Vagina (tissue), 2 donors: ENCODE results near the gene CORT. TPM values are rescaled to one million over a fixed set of nuclear protein-coding genes. Genes with fewer than 3 reads are reported as not detected.

Source experiments
- DNase-seq, 2 donors: peaks; one replicate each; pipeline ENCODE4 v3.0.0-alpha.2; 2017; ENCODE audit errors: extremely low spot score in 2 of 2
- H3K27ac ChIP-seq: fragments of 200-600 bp; sonication (generic); one replicate; pipeline ENCODE4 v1.5.1; 2019
- H3K27me3 ChIP-seq: fragments of 200-600 bp; sonication (generic); one replicate; pipeline ENCODE4 v1.5.1; 2019
- H3K36me3 ChIP-seq, 2 donors: fragments of 200-600 bp; sonication (generic); one replicate each; pipeline ENCODE4 v1.5.1; 2017 to 2019
- H3K4me1 ChIP-seq: fragments of 200-600 bp; sonication (generic); one replicate; pipeline ENCODE4 v1.5.1; 2019
- H3K4me3 ChIP-seq, 2 donors: fragments of 200-600 bp; sonication (generic); 1 replicate in 1 of 2; 2 replicates in 1 of 2; pipeline ENCODE4 v1.5.1; 2016 to 2019
- H3K9me3 ChIP-seq: fragments of 200-600 bp; sonication (generic); one replicate; pipeline ENCODE4 v1.5.1; 2019
- POLR2A ChIP-seq, 2 donors: fragments of 450-650 bp; IDR thresholded peaks; one replicate each; pipeline ENCODE4 v1.6.1; 2017; ENCODE audit warnings: antibody characterized with exemption in 2 of 2, mild to moderate bottlenecking in 2 of 2, moderate library complexity in 2 of 2
- POLR2AphosphoS5 ChIP-seq, 2 donors: sonication (generic); formaldehyde crosslinking; IDR thresholded peaks; one replicate each; pipeline ENCODE4 v1.9.0; 2017; ENCODE audit warnings: antibody characterized with exemption in 2 of 2, mild to moderate bottlenecking in 2 of 2, low read depth in 1 of 2; ENCODE audit not compliant: insufficient read depth in 1 of 2
- intact Hi-C: fragments of 100-400 bp; cut with DNase I; formaldehyde crosslinking; loops from one replicate; pipeline ENCODE4 v1.15.1; 2023
- total RNA-seq: library from RNA; depleted of rRNA; stranded (reverse); fragments of >200 nt; gene quantifications from one replicate; pipeline ENCODE4 v1.2.3, GENCODE V29; 2016
- TF ChIP-seq, protein P1 (sequence below), 3 experiments: fragments of 450-650 bp in 2 of 3; fragments of 200-600 bp in 1 of 3; sonication (generic) in 1 of 3; IDR thresholded peaks; one replicate each; pipeline ENCODE4 v1.5.1; 2017 to 2019; ENCODE audit warnings: antibody characterized with exemption in 3 of 3, mild to moderate bottlenecking in 2 of 3, moderate library complexity in 2 of 3

The CORT gene
- total RNA-seq, 1 donor from 2014 or later = not detected

DNA sequence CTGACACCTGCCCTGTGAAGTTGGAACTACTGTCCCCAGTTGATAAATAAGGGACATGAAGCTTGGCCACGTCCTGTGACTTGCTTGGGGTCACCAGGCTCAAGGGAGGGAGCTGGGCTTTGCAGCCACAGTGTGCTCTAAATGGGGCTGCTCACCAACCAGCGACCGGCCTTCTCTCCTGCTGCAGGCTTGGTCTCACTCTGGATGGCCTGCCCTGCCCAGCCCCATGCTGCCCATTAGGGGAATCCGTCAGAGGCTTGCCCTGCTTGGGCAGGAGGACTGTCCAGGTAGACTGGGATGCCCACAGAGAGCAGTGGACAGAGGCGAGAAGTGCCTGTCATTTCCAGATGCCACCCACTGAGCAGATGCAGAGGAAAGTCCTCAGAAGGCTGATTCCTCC lies 20.8 kb upstream of the CORT start:
- Histone ChIP-seq H3K4me1 (peaks cover 27% of the 10 kb centered on the region), H3K27ac (no peak overlapping the region), H3K9me3 (no peaks in the 10 kb centered on the region), H3K36me3 (no peaks in the 10 kb centered on the region), H3K27me3 (no peaks in the 10 kb centered on the region), H3K4me3 (no peak overlapping the region)
- no peak for DNase-seq
- TF ChIP-seq POLR2AphosphoS5 (IDR thresholded peaks at IDR 0.05; ENCODE audit: insufficient read depth in 1 of 2, low read depth in 1 of 2) (no peak), POLR2A (IDR thresholded peaks at IDR 0.05) (no peak)
- TF ChIP-seq, protein P1, sequence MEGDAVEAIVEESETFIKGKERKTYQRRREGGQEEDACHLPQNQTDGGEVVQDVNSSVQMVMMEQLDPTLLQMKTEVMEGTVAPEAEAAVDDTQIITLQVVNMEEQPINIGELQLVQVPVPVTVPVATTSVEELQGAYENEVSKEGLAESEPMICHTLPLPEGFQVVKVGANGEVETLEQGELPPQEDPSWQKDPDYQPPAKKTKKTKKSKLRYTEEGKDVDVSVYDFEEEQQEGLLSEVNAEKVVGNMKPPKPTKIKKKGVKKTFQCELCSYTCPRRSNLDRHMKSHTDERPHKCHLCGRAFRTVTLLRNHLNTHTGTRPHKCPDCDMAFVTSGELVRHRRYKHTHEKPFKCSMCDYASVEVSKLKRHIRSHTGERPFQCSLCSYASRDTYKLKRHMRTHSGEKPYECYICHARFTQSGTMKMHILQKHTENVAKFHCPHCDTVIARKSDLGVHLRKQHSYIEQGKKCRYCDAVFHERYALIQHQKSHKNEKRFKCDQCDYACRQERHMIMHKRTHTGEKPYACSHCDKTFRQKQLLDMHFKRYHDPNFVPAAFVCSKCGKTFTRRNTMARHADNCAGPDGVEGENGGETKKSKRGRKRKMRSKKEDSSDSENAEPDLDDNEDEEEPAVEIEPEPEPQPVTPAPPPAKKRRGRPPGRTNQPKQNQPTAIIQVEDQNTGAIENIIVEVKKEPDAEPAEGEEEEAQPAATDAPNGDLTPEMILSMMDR (IDR thresholded peaks at IDR 0.05) = no peak
- intact Hi-C loops = loop anchor here (2.0 kb wide), 1 partner anchor 52 kb away; no protein-coding TSS in a partner anchor

DNA sequence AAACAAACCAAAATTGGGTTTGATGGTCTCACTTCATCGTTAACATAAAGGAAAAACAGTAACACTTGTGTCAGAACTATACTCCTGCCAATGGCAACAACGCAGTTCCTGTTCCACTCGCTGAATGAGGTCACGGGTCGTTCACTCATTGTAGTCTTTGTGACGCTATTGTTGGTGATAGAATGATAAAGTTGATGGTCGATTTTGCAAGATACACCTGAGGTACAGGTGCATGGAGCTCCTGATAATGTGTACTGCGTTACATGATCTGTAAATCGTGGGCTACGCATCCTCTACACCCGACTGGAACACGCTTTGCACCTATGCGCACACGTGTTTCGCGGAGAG lies 20.0 kb upstream of the CORT start:
- no peaks in the 10 kb centered on the region for H3K36me3 ChIP-seq
- H3K27me3 ChIP-seq = no peaks in the 10 kb centered on the region
- intact Hi-C loops = loop anchor here (2.0 kb wide), 1 partner anchor 53 kb away; no protein-coding TSS in a partner anchor
- TF ChIP-seq POLR2A (IDR thresholded peaks at IDR 0.05) = no peak
- peak overlapping the region; percentile 81 for H3K27ac ChIP-seq
- H3K9me3 ChIP-seq = no peaks in the 10 kb centered on the region
- peaks cover 23% of the 10 kb centered on the region for H3K4me1 ChIP-seq
- H3K4me3 ChIP-seq = peak overlapping the region; percentile 71 to 80
- DNase-seq = no peak

DNA sequence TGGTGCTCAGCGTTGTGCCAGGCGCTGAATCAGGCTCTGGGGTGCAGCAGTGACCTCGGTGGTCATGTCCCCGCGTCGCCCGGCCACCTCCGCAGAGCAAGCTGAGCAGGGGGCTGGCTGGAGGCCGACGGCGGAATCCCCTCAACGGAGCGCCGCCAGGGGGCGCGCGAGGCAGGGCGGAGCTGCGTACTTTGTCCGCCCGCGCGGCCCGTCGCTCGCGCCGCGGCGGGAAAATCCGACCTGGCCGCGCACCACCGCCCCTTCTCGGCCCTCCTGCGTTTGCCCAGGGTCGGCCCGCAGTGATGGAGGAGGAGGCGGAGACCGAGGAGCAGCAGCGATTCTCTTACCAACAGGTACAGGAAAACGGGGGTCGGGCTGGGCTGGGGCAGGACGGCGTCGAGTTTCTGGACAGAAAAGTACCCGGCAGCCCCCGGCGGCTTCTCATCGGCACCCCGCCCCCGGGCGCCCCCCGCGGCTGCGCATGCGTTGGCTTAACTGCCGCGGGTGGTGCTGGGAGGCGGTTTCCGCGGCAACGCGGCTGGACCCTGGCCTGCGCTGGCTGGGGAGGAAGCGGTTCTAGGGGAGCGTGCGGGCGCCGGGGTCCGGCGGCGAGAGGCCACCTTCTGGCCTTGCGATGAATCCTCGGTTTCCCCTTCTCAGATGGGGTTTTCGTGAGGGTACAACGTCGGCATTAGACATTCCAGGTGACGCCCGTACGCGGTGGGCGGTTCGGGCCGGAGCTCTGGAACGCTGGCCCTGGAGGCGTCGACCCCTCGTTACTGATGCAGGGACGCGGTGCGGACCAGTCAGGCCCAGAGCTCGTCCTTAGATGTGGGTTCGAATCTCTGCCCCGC lies 19.4 kb upstream of the CORT start, which contains the start of gene CENPS:
CENPS (plus strand) TSS at position 218 of the 854 bp plus-strand sequence; CDS start at position 303, 85 bp downstream.
- intact Hi-C loops = no loop called here
- no peaks in the 10 kb centered on the region for H3K36me3 ChIP-seq
- H3K27ac ChIP-seq = peak within 1 kb of the TSS; percentile 81
- peaks cover 23% of the 10 kb centered on the region for H3K4me1 ChIP-seq
- no peaks in the 10 kb centered on the region for H3K9me3 ChIP-seq
- H3K4me3 ChIP-seq = peak within 1 kb of the TSS; percentile 71 to 80
- DNase-seq = peak in 1 of 2 donors; percentile 91
- H3K27me3 ChIP-seq = no peaks in the 10 kb centered on the region
- TF ChIP-seq, protein P1 (IDR thresholded peaks at IDR 0.05) = peak; percentile 91 to 100 (median 99)
- TF ChIP-seq POLR2AphosphoS5 (IDR thresholded peaks at IDR 0.05; ENCODE audit: insufficient read depth in 1 of 2, low read depth in 1 of 2) = peak in 1 of 2 donors; percentile 70
- TF ChIP-seq POLR2A (IDR thresholded peaks at IDR 0.05) = no peak

DNA sequence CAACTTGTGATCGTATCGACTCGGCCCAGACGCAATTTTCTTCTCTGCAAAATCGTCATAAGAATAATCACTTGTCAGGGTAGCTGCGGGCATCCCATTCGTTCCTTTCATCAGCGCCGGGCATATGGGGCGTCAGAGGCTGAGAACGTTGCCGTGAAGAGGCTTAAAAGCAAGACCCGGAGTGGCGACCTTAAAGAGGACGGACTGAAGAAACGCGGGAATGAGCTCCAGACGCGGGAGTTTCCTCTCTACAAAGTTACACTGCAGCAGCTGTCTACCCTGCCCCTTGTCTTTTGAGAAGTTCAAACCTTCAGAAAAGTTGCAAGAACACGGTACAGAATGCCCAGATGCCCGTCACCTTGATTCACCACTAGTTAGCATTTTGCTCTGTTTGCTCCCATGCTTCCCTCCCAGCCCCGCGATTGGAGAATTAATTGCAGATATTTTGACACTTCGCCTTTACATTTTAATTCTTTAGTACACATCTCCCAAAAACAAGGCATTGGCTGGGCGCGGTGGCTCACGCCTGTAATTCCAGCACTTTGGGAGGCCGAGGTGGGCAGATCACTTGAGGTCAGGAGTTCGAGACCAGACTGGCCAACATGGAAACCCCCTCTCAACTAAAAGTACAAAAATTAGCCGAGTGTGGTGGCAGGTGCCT lies 18.6 kb upstream of the CORT start:
- H3K27ac ChIP-seq = peak overlapping the region; percentile 81
- peaks cover 23% of the 10 kb centered on the region for H3K4me1 ChIP-seq
- no peak for DNase-seq
- H3K36me3 ChIP-seq = no peaks in the 10 kb centered on the region
- intact Hi-C loops = no loop called here
- TF ChIP-seq, protein P1 (IDR thresholded peaks at IDR 0.05) = no peak
- TF ChIP-seq POLR2AphosphoS5 (IDR thresholded peaks at IDR 0.05; ENCODE audit: insufficient read depth in 1 of 2, low read depth in 1 of 2) = no peak
- no peak for TF ChIP-seq POLR2A (IDR thresholded peaks at IDR 0.05)
- no peaks in the 10 kb centered on the region for H3K9me3 ChIP-seq
- no peaks in the 10 kb centered on the region for H3K27me3 ChIP-seq
- H3K4me3 ChIP-seq = peak overlapping the region; percentile 71 to 80

DNA sequence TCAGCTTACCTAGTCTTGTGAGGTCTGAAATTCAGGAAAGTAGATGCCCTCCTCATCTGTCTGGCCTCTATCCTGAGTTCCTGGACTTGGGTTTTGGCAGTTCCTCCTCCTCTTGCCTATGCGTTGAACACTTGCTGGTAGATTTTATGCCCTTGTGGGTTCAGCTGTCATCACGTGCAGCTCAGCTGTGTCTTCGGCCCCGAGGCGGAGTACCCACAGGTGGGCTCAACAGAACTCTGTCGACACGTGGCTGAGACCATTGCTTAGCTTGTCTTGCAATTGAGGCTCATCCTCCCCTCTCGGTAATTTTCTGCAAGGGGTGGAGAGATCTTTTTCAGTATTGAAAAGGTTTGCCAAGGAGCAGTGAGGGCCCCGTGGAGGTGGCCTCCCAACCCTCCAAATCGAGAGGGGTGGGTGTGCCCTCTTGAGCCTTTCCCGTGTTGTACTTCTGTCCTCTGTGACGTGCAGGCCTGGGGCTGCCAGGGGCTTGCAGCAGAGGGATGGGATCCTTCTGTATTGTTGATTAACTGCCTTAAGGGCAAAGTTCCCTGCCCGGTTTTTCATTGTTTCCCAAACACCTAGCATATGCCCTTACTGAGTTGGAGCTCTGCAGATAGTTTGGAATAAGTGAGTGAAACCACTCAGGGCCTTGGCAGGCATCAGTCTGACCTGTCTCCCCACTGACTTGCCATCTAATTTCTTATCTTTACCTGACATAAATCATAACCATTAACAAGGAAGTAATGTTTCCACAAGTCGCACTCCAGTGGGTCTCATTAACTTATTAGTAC lies 16.7 kb upstream of the CORT start:
- H3K27me3 ChIP-seq = no peaks in the 10 kb centered on the region
- intact Hi-C loops = no loop called here
- TF ChIP-seq POLR2AphosphoS5 (IDR thresholded peaks at IDR 0.05; ENCODE audit: insufficient read depth in 1 of 2, low read depth in 1 of 2) = no peak
- H3K27ac ChIP-seq = no peak overlapping the region
- H3K9me3 ChIP-seq = no peaks in the 10 kb centered on the region
- H3K4me3 ChIP-seq = no peak overlapping the region
- no peak for DNase-seq
- peaks cover 18% of the 10 kb centered on the region for H3K4me1 ChIP-seq
- H3K36me3 ChIP-seq = no peaks in the 10 kb centered on the region
